ENCODE data around the gene ANAPC5.

DNA sequence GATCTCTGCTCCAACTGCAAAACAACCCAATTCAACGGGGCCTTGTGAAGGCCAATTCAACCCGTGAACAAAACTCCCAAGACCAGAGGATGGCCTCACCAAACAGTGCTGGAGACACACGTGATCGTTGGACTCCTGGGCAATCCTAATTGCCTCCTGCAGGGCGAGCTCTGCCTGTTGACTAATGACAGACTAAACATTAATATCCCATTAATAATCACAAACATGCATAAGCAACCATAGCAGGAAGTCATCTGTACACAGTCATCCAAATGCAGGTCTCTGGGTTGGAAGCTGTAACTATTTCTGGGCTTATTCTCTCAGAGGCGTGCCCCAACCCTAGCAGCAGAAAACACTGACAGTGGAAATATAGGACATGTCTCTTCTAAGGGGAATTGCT, 21.0 kb downstream of the ANAPC5 start:
- TF ChIP-seq POLR2AphosphoS5 (IDR thresholded peaks at IDR 0.05; ENCODE audit: low read depth, low read length), result no peak
- no peak for TF ChIP-seq POLR2A (IDR thresholded peaks at IDR 0.05; ENCODE audit: low read depth, low read length)
- TF ChIP-seq TAF1 (IDR thresholded peaks at IDR 0.05; ENCODE audit: borderline replicate concordance, low read depth, low read length), result no peak

Data from GM12892 (cell line).